GM12873 (cell line): Measurements from ENCODE around the gene MFAP2.

Experiments
- CTCF ChIP-seq: IDR thresholded peaks from 2 replicates; pipeline ENCODE4 v1.5.1; 2012; ENCODE audit warnings: low read depth, mild to moderate bottlenecking, moderate library complexity, low read length, control low read depth; ENCODE audit not compliant: insufficient read depth; ENCODE audit errors: missing control alignments

MFAP2 gene

GRCh38 chr1:16968372-16968771 lies 12.0 kb downstream of the MFAP2 start:
- TF ChIP-seq CTCF = no peak

- no peak for TF ChIP-seq CTCF
Observed at GRCh38 chr1:16967962-16968361, 12.5 kb downstream of the MFAP2 start.

DNA sequence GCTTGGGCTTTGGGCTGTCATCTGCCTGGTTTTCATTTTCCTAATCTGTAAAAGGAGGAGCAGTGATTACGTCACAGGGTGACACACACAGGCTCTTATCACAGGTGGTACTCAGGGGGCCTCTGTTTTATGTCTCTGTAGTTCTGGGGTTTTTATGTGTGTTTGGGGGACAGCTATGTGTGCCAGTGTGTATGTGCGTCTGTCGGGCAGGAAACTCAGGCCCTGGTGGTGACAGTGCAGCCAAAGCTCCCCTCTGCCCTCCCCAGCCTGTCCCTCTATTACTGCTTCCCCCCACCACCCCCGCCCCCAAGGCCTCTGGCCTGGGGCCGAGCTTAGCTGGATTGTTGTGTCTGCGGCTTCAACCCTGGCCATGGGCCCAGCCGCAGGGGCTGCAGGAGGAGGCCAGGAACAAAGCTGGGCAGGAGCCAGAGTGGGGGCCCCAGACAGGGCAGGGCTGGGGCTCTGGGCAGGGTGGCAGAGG lies 13.3 kb downstream of the MFAP2 start:
- TF ChIP-seq CTCF = no peak

DNA sequence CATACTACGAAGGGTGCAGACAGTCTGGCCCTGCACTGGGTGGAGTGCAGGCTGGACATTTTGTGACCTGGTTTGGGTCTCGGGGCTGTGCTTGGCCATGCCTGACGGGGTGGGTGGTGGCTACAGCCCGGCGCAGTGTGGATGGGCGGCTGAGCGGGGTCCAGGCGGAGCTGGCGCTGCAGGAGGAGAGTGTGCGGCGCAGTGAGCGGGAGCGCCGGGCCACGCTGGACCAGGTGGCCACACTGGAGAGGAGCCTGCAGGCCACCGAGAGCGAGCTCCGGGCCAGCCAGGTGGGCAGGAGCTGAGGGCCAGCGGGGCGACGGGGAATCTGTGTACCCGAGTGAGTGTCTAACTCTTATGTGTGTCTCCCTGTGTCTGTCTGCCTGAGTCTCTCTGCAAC lies 14.1 kb downstream of the MFAP2 start:
- no peak for TF ChIP-seq CTCF

DNA sequence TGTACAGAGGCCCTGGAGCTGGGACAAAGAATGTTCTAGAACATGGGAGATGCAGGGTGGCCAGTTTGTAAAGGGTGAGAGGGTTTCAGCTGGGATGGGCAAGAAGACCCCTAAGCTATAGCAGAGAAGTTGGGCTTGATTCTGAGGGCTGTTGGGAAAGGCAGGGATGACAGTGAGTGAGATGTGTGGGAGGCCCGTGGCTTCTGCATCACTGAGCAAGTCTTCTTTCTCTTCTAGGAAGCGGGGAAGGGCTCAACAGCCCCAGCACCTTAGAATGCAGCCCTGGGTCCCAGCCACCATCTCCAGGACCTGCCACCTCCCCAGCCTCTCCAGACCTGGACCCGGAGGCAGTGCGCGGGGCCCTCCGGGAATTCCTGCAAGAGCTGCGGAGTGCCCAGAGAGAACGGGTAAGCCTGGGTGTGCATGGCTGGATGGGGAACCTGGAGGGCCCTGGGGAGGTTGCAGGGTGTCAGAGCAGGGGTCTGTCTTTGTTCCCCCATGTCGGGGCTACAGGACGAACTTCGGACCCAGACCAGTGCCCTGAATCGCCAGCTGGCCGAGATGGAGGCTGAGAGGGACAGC lies 14.8 kb downstream of the MFAP2 start:
- no peak for TF ChIP-seq CTCF

GRCh38 chr1:16961297-16962133 lies 18.9 kb downstream of the MFAP2 start:
- TF ChIP-seq CTCF = no peak

- TF ChIP-seq CTCF = peak; percentile 70
Observed at GRCh38 chr1:16960560-16961296, 19.7 kb downstream of the MFAP2 start.
